AG04450 (cell line): ENCODE results near the gene DDX54. TPM values are rescaled to one million over a fixed set of nuclear protein-coding genes. Genes with fewer than 3 reads are reported as not detected.

ENCODE experiments used
- CTCF ChIA-PET: fragments of 300-600, 350-600 bp; formaldehyde crosslinking; extraction: SDS; loops from one replicate; lab custom pipeline; 2022; ENCODE audit warnings: antibody characterized with exemption, inconsistent platforms; lab: Charles Lee
- POLR2A ChIA-PET: fragments of 350-600 bp; formaldehyde crosslinking; extraction: SDS; loops from one replicate; lab custom pipeline; 2021; ENCODE audit warnings: antibody characterized with exemption, inconsistent platforms; lab: Yijun Ruan, JAX
- DNase-seq: peaks from one replicate; pipeline ENCODE4 v3.0.0-alpha.2; 2011; ENCODE audit warnings: low read depth, low spot score
- H3K27ac ChIP-seq: one replicate; pipeline ENCODE4 v1.5.1; 2012; ENCODE audit warnings: low read depth, low read length, control low read depth
- H3K27me3 ChIP-seq: one replicate; pipeline ENCODE4 v1.6.0; 2012; ENCODE audit warnings: low read length; ENCODE audit not compliant: control insufficient read depth, insufficient read depth
- H3K4me3 ChIP-seq: 2 replicates; pipeline ENCODE4 v1.5.1; 2011; ENCODE audit warnings: mild to moderate bottlenecking, low read depth, low read length, control low read depth
- H3K9me3 ChIP-seq: 2 replicates; pipeline ENCODE4 v1.5.1; 2012; ENCODE audit warnings: low read length; ENCODE audit not compliant: control insufficient read depth, insufficient read depth
- CTCF ChIP-seq: IDR thresholded peaks from 2 replicates; pipeline ENCODE4 v1.5.1; 2011; ENCODE audit warnings: low read depth, low read length, control low read depth, inconsistent platforms
- polyA plus RNA-seq: library from polyadenylated mRNA; depleted of rRNA; stranded (reverse); fragments of >200 nt; gene quantifications from 2 replicates; pipeline ENCODE4 v1.2.3, GENCODE V29; 2011

The DDX54 gene
- polyA plus RNA-seq, 1 experiment, result 26.9 TPM

- no peak overlapping the region for H3K4me3 ChIP-seq
- DNase-seq, result no peak
- POLR2A ChIA-PET, result no interaction called here
- CTCF ChIA-PET, result interaction anchor here (0.6 to 6.1 kb wide), 2 partner anchors 102 to 903 kb away, joined by 7 to 45 read pairs; no protein-coding TSS in a partner anchor
- no peaks in the 10 kb centered on the region; the same call in 1 of the 2 replicates for H3K9me3 ChIP-seq
- H3K27ac ChIP-seq, result no peak overlapping the region
- no peak for TF ChIP-seq CTCF
- H3K27me3 ChIP-seq, result peaks cover 48% of the 10 kb centered on the region
Measured at GRCh38 chr12:113151655-113152054, 33.6 kb downstream of the DDX54 start.

- ChIA-PET CTCF (interaction anchor here (1.2 to 6.1 kb wide), 5 partner anchors 25 to 276 kb away, joined by 3 to 45 read pairs (median 5); no protein-coding TSS in a partner anchor), POLR2A (no interaction called here)
- Histone ChIP-seq H3K4me3 (peak within 1 kb of the TSS; percentile 43), H3K27me3 (peaks cover 40% of the 10 kb centered on the region), H3K9me3 (no peaks in the 10 kb centered on the region; the same call in 1 of the 2 replicates), H3K27ac (no peak within 1 kb of the TSS)
- peak; percentile 52 for DNase-seq
- 0 out of 2 replicates have a peak, but pooled peaks have one; percentile 4 for TF ChIP-seq CTCF
Measured at GRCh38 chr12:113149361-113150150, 35.7 kb downstream of the DDX54 start, which contains the start of gene CFAP73. CFAP73 (plus strand) TSS chr12:113149724; CDS start chr12:113149858, 134 bp downstream.

- no peak for TF ChIP-seq CTCF
- Histone ChIP-seq H3K27me3 (peaks cover 23% of the 10 kb centered on the region), H3K4me3 (no peak overlapping the region), H3K27ac (no peak overlapping the region), H3K9me3 (no peaks in the 10 kb centered on the region)
- no peak for DNase-seq
- ChIA-PET POLR2A (no interaction called here), CTCF (interaction anchor here (0.6 kb wide), 1 partner anchor 58 kb away, joined by 3 read pairs; no protein-coding TSS in a partner anchor)
Measured at GRCh38 chr12:113146999-113147398, 38.3 kb downstream of the DDX54 start.

GRCh38 chr12:113145720-113146551 is 39.3 kb downstream of the DDX54 start:
- Histone ChIP-seq H3K27me3 (peaks cover 19% of the 10 kb centered on the region), H3K9me3 (no peaks in the 10 kb centered on the region), H3K4me3 (no peak overlapping the region), H3K27ac (no peak overlapping the region)
- TF ChIP-seq CTCF, result no peak
- ChIA-PET POLR2A (no interaction called here), CTCF (no interaction called here)
- DNase-seq, result no peak
